Measurements from ENCODE around the gene SH2D7. TPM values are rescaled to one million over a fixed set of nuclear protein-coding genes. Genes with fewer than 3 reads are reported as not detected.

Gene SH2D7
- total RNA-seq, 1 donor from 2014 or later: not detected

GRCh38 chr15:78057803-78058202 is 34.6 kb upstream of the SH2D7 start:
- DNase-seq (ENCODE audit: low read depth) (no peak), FAIRE-seq (no peak)
- no peak for TF ChIP-seq CTCF (IDR thresholded peaks at IDR 0.05; ENCODE audit: insufficient read depth, low read length, severe bottlenecking)
- H3K4me3 ChIP-seq (ENCODE audit: low read depth, low read length): no peak overlapping the region
- H3K36me3 ChIP-seq (ENCODE audit: control insufficient read depth, insufficient read depth, low read length): peaks cover 4% of the 10 kb centered on the region
- no peaks in the 10 kb centered on the region for H3K27me3 ChIP-seq (ENCODE audit: control insufficient read depth, insufficient read depth, low read length)

GRCh38 chr15:78058401-78058935 is 33.9 kb upstream of the SH2D7 start:
- Histone ChIP-seq H3K27me3 (ENCODE audit: control insufficient read depth, insufficient read depth, low read length) (no peaks in the 10 kb centered on the region), H3K4me3 (ENCODE audit: low read depth, low read length) (no peak overlapping the region), H3K36me3 (ENCODE audit: control insufficient read depth, insufficient read depth, low read length) (peaks cover 2% of the 10 kb centered on the region)
- FAIRE-seq: no peak
- DNase-seq (ENCODE audit: low read depth): no peak
- no peak for TF ChIP-seq CTCF (IDR thresholded peaks at IDR 0.05; ENCODE audit: insufficient read depth, low read length, severe bottlenecking)

GRCh38 chr15:78059110-78059839 is 33.1 kb upstream of the SH2D7 start:
- peak; percentile 63 for DNase-seq (ENCODE audit: low read depth)

GRCh38 chr15:78060232-78060631 is 32.1 kb upstream of the SH2D7 start:
- no peaks in the 10 kb centered on the region for H3K27me3 ChIP-seq (ENCODE audit: control insufficient read depth, insufficient read depth, low read length)
- no peak overlapping the region for H3K4me3 ChIP-seq (ENCODE audit: low read depth, low read length)
- FAIRE-seq (no peak), DNase-seq (ENCODE audit: low read depth) (peak; percentile 45)
- no peaks in the 10 kb centered on the region for H3K36me3 ChIP-seq (ENCODE audit: control insufficient read depth, insufficient read depth, low read length)
- no peak for TF ChIP-seq CTCF (IDR thresholded peaks at IDR 0.05; ENCODE audit: insufficient read depth, low read length, severe bottlenecking)

More at GRCh38 chr15:78059110-78059839, 33.1 kb upstream of the SH2D7 start:
- FAIRE-seq: no peak
- no peak for TF ChIP-seq CTCF (IDR thresholded peaks at IDR 0.05; ENCODE audit: insufficient read depth, low read length, severe bottlenecking)
- Histone ChIP-seq H3K36me3 (ENCODE audit: control insufficient read depth, insufficient read depth, low read length) (no peaks in the 10 kb centered on the region), H3K27me3 (ENCODE audit: control insufficient read depth, insufficient read depth, low read length) (no peaks in the 10 kb centered on the region), H3K4me3 (ENCODE audit: low read depth, low read length) (no peak overlapping the region)

- DNase-seq (ENCODE audit: low read depth) (peak; percentile 15), FAIRE-seq (no peak)
- no peak overlapping the region for H3K4me3 ChIP-seq (ENCODE audit: low read depth, low read length)
Measured at GRCh38 chr15:78061963-78062427, 30.4 kb upstream of the SH2D7 start.

More at GRCh38 chr15:78061963-78062427, 30.4 kb upstream of the SH2D7 start:
- TF ChIP-seq CTCF (IDR thresholded peaks at IDR 0.05; ENCODE audit: insufficient read depth, low read length, severe bottlenecking): no peak
- no peaks in the 10 kb centered on the region for H3K36me3 ChIP-seq (ENCODE audit: control insufficient read depth, insufficient read depth, low read length)
- H3K27me3 ChIP-seq (ENCODE audit: control insufficient read depth, insufficient read depth, low read length): no peaks in the 10 kb centered on the region
